Neural progenitor cell (in vitro differentiated cells): ENCODE measurements around the gene ENOPH1.

Experiments
- EZH2phosphoT487 ChIP-seq: fragments of 200-600 bp; sonication (generic); IDR thresholded peaks from 2 replicates; pipeline ENCODE4 v1.6.1; 2017; ENCODE audit warnings: antibody characterized with exemption
- TF ChIP-seq, protein P1 (sequence below): fragments of 200-600 bp; sonication (generic); IDR thresholded peaks from 2 replicates; pipeline ENCODE4 v1.5.1; 2017; ENCODE audit warnings: antibody characterized with exemption, mild to moderate bottlenecking

GRCh38 chr4:82450966-82451755 lies 20.8 kb downstream of the ENOPH1 start:
- TF ChIP-seq, protein P1, sequence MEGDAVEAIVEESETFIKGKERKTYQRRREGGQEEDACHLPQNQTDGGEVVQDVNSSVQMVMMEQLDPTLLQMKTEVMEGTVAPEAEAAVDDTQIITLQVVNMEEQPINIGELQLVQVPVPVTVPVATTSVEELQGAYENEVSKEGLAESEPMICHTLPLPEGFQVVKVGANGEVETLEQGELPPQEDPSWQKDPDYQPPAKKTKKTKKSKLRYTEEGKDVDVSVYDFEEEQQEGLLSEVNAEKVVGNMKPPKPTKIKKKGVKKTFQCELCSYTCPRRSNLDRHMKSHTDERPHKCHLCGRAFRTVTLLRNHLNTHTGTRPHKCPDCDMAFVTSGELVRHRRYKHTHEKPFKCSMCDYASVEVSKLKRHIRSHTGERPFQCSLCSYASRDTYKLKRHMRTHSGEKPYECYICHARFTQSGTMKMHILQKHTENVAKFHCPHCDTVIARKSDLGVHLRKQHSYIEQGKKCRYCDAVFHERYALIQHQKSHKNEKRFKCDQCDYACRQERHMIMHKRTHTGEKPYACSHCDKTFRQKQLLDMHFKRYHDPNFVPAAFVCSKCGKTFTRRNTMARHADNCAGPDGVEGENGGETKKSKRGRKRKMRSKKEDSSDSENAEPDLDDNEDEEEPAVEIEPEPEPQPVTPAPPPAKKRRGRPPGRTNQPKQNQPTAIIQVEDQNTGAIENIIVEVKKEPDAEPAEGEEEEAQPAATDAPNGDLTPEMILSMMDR: no peak
- TF ChIP-seq EZH2phosphoT487: no peak
